Stimulated activated CD4-positive, alpha-beta T cell treated with anti-CD3 and anti-CD28 coated beads, TNF-alpha, amount 100 ng/mL, for 1 hour (primary cell): ENCODE measurements around the gene MSMO1.
A peak's percentile ranks its signal among the peaks of the same experiment; 100 is the strongest.

Experiments
- DNase-seq, 3 donors: peaks; one replicate each; pipeline ENCODE4 v3.0.0-alpha.2; 2020; ENCODE audit warnings: low read depth in 3 of 3, low spot score in 1 of 3

MSMO1 gene

DNA sequence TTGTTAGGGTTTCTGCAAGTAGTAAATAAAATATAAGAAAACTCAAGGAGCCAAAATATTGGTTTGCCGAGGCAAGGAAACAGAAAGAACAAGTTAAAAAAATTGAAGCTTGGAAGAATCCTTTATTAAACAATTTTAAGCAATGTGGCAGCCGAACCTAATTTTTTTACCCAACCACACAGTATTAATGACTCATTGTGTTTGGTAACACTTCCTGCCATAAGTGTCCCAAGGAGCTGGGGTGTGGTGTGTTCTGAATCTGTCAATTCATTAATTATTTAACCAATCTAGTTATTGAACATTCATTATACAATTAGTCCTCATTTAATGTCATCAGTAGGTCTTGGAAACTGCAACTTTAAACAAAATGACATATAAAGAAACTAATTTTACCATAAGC, 32.0 kb downstream of the MSMO1 start:
- DNase-seq, result no peak

DNA sequence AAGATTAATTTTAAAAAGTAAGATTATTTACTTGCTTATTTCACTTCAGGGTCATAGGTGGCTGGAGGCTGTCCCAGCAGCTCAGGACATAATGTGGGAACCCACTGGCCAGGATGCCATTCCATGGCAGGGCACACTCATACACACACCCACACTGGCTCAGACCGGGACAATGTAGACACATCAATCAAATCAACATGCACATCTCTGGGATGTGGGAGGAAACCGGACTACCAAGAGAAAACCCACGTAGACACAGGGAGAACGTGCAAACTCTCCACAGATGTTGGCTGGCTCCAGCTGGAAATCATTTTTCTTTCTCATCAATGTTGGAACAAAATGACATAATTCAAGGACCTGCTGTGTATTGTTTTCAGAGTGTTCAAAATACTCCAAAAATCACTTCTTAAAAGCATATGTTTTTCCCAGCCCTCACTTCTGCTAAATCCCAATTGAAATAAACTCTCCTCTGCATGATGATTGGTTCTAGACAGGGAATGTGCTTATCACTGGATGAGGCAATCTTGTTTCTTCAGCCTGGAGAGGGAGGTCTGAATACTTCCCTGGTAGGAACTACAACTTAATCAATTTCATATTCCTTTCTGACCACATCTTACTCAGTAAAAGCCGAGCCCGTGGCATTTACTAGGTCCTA, 32.7 kb downstream of the MSMO1 start:
- no peak for DNase-seq

DNA sequence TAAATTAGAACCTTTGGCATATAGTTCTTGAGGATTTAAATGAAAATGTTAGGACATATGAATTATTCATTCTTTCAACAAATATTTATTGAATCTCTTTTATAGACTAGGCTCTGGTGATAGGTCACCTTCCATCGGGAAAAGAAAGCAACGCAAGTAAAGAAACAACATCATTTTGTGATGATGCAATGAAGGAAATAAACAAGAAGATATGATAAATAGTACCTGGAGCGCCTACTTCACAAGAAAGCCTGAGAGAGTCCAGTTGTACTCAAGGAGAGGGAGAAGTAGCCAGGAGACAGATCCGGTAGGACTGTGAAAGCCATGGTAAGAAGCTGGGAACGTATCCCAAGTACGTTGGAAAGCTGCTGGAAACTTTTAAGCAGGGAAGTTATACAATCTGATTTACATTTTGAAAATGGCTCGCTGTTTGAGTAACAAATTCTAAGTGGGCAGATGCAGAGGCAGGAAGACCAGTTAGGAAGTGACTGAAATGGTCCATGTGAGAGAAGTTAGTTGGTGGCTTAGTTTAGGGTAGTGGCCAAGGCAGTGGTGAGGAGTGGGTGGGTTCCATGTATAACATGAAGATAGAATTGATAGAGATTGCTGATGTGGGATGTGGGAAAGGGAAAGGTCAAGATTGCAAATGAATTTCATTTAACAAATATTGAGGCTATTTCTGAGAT, 33.7 kb downstream of the MSMO1 start:
- no peak for DNase-seq

GRCh38 chr4:165361810-165362209, 34.3 kb downstream of the MSMO1 start:
- no peak for DNase-seq

DNA sequence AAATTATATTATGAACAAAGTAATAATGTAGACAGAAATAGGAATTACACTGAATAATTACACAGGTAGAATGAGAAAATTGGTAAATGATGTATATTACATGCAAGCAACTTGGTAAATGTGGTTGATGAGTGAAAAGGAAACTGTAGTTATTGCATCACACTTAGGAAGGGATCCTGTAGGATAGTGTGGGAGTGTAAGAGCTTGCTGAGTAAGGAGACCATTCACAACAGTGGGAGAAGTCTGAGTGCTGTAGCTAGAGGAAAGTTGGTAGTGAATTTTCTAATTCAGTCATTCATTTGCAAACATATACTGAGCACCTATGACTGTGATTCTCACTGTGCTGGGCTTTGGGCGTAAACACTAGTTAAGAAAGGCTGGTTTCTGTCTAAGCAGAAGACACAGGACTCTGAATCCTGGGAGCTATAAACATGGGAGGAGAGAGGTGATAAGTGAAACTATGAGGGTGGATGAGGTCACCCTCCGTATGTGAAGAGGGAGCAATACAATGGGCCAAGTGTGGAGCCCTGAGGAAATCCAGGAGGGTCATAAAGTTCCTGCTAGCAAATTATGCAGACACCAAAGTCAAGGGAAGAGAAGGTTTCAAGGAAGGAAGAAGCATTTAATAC, 37.1 kb downstream of the MSMO1 start:
- DNase-seq, result no peak

- no peak for DNase-seq
These were observed 39.6 kb downstream of the MSMO1 start for GRCh38 chr4:165367040-165367439.

DNA sequence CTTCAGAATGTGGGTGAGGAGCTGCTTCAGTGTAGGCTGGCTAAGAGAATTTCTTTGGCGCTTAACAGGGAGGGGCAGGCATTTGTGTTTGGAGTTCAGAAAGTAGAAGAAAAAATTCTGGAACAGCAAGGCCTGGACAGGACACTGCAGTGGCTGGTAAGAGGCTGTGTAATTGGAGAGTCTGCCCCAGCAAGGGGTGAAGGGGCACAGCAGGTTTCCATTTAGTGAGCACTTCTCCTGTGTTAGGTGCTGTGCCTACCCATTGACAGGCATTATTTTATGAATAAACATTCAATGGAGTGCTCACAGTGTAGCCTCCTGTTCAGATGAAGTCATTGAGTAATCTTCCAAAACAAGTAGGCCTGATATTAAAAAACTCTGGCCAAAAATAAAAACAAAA, 40.6 kb downstream of the MSMO1 start:
- no peak for DNase-seq

- DNase-seq, result no peak
These were observed 41.1 kb downstream of the MSMO1 start for GRCh38 chr4:165368567-165368966.

DNA sequence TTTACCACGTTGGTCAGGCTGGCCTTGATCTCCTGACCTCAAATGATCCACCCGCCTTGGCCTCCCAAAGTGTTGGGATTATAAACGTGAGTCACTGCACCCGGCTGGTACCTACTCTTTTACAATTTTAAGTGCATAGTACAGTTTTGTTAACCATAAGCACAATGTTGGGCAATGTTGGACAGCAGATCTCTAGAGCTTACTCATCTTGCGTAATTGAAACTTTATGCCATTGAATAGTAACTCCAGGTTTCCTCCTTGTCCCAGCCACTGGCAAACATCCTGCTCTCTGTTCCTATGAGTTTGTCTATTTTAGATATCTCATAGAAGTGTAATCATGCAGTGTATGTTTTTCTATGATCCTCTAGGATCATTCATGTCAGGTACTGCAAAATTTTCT, 42.1 kb downstream of the MSMO1 start:
- no peak for DNase-seq

GRCh38 chr4:165370530-165370929, 43.1 kb downstream of the MSMO1 start:
- DNase-seq, result no peak

DNA sequence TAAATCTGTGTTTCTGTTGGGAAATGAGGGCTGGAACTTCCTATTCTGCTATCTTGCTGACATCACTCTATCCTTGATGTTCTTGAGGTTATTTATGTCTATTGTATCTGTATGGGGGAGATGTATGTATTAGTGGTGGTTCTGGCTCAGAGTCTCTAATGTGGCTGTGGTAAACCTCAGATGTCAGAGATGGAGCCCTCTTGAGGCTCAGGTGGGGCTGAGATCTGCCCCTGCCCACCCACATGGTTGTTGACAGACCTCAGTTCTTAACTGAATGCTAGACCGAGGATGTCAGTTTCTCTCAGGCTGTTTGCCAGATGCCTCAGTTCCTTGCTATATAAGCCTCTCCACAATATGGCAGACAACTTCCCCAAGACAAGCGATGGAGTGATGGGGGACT, 48.0 kb downstream of the MSMO1 start:
- no peak for DNase-seq

- no peak for DNase-seq
These were observed 50.9 kb downstream of the MSMO1 start for GRCh38 chr4:165378398-165378744.

DNA sequence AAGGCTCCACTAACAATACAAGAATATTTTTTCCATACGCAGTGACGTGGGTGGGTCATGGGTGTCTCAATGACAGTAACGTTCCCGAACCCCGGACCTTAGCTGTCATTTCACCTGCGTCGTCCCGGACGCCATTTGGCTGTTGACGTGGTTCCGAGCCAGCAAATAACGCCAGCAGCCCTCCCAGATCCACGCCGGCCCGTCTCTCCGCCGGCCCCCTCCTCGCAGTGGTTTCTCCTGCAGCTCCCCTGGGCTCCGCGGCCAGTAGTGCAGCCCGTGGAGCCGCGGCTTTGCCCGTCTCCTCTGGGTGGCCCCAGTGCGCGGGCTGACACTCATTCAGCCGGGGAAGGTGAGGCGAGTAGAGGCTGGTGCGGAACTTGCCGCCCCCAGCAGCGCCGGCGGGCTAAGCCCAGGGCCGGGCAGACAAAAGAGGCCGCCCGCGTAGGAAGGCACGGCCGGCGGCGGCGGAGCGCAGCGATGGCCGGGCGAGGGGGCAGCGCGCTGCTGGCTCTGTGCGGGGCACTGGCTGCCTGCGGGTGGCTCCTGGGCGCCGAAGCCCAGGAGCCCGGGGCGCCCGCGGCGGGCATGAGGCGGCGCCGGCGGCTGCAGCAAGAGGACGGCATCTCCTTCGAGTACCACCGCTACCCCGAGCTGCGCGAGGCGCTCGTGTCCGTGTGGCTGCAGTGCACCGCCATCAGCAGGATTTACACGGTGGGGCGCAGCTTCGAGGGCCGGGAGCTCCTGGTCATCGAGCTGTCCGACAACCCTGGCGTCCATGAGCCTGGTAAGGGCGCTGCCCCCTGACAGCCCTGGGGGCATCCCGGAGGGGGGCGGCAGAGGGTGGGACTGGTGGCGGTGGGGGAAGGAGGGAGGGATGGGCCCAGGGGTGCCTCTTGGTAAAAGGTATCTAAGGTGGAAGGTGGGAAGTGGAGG, 51.5 kb downstream of the MSMO1 start, which contains the start of gene CPE:
Gene CPE, plus strand, starts transcription at position 264 of the 933 bp plus-strand sequence. Its CDS starts 214 bp downstream, at position 478.
- peak in 1 of 3 donors; percentile 27 for DNase-seq

DNA sequence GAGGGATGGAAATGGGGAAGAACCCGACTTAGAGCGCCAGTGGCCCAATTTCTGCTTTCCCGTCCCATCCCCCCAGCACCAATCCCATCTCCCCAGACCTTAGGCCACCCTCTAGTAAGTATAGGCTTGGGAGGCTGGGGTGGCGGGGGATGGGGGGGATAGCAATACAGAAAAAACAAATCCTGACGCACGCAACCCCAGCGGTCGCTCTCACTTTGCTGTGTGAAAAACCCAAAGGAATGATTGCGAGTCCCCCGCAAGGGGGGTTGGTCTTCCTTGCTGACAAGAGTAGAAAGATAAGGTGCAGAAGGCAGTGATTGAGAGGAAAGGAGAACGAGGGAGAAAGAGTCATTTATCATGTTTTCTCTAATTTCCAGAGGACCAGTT, 52.2 kb downstream of the MSMO1 start:
- no peak for DNase-seq

DNA sequence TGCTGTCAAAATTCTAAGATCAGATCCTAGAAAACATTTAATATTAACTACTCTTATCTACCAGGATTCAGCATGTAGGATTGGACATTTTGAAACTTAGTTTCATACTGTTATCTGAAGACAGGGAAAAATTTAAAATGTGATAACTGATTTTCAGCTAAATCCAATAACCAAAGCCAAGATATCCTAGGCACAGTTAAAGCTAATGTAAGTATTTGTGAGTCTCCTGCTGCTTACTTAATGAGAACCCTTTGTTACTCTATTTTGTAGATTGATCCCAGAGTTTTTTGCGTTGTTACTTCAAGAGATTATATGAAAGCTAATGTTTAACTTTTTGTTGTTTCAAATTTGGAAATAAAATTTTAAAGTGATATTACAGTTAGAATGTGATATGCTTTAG, 53.3 kb downstream of the MSMO1 start:
- no peak for DNase-seq

DNA sequence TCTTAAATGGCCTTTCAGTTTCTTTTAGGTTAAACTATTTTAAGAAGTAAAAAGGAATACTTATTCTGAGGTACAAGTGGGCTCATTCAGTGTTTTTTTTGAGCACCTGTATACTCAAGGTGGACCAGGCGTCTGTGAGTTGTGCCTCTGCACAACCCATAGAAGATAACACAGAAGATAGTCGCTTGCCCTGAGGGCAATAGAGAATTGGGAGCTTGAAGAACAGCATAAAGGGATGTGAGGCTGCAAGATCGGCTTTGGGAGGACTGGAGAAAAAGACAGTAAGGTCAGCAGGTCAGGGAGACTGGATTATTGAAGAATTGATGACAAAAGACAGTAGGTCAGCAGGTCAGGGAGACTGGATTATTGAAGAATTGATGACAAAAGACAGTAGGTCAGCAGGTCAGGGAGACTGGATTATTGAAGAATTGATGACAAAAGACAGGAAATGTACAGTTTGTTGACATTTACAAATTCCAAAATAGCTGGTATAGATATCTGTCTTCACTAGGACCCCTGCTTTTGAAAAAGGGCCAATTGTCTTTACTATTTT, 54.4 kb downstream of the MSMO1 start:
- DNase-seq, result no peak

- DNase-seq, result no peak
These were observed 55.2 kb downstream of the MSMO1 start for GRCh38 chr4:165382640-165383039.

DNA sequence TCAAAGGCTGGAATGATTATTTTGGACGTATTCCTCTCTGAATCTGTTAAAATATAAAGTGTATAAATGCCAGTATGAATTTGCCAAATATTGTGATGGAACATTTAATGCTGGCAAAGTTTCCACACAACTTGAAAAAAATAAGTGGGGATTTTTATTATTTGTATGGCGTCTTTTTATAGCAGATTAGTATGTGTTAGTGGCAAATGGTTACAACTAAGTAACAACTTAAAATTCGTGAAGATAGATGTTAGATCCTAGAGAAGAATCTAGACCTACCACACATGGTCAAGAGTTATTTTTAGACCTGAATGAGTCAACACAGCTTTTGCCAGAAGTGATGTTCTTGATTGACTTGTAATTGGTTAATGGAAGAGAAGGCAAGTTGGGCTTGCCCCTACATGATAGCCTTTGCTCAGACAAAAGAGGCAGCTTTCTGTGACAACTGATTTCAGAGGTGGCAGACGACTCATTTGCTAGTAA, 56.2 kb downstream of the MSMO1 start:
- no peak for DNase-seq

DNA sequence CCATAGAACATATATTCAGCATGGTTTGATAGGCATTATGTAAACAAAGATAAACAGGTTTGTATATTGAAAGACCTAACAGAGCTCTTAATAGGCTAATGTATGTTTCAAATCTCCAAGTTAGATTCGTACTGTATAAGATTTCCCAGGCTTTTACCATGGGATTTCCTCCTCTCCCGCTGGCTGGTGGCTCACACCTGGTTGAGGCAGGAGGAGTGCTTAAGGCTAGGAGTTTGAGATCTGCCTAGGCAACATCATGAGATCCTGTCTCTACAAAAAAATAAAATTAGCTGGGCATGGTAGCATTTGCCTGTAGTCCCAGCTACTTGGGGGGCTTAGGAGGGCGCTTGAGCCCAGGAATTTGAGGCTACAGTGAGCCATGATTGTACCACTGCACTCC, 56.7 kb downstream of the MSMO1 start:
- no peak for DNase-seq

- DNase-seq, result no peak
These were observed 57.1 kb downstream of the MSMO1 start for GRCh38 chr4:165384598-165384997.

- DNase-seq, result no peak
These were observed 57.7 kb downstream of the MSMO1 start for GRCh38 chr4:165385126-165385525.
